NCI-H524 (cell line): ENCODE data around the gene ANKH.
"Not testable (repeated sequence)": the region's sequence is repeated elsewhere in the genome, so short reads cannot be mapped to it uniquely, and the experiment has no call there.

Source experiments
- DNase-seq, 2 experiments: peaks; one replicate each; lab custom pipeline; 2025; lab: John Stamatoyannopoulos, UW

The ANKH gene

DNA sequence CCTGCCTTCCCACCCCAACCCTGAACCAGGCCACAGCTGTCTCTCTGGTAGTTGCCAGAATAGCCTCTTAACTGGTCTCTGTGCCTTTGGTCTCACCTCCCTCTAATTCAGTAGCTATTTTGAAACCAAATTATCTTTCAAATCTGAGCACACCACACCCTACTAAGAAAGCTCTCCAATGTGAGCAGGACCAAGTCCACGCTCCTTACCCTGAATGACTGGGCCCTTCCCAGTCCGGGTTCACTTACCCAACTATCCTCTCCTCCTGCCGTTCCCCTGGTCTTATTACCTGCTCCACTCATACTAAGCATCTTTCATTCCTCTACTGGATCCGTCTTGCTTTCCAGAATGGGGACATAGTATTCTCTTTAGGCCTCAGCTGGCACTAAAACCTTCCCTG lies 16.8 kb downstream of the ANKH start:
- DNase-seq: no peak

DNA sequence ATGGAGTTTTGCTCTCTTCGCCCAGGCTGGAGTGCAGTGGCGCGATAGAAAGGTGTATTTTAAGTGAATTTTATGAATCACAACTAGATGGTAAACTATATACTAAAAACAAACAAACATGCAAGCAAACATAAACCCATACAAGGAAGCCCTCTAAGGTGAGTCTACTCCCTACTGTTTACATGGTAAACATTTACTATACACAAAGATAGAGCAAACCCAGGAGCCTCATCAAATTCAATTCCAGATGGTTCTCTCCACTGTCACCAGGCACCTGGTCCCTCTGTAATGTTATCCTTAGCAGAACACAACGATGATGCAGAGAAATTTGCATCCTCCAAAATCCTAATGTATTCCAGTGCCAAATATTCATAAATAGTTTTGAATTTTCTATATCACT lies 17.9 kb downstream of the ANKH start:
- no peak for DNase-seq

DNA sequence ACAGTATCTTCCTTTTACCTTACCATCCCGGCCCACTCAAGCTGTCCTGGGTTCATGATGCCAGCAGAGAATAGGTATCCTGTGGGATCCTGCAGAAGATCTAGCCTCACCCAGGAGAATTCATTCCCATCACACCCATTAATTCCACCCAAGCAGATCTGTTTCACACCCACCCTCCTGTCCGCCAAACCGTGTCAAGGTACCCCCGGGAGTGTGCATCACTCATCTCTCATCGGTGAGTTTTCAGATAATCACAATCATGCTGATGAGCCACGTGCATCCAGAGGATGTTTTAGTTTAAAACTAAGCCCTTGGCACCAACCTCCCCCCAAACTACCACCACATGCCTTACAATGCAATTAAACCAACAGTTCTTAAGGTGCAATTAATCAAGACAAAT lies 18.8 kb downstream of the ANKH start:
- no peak for DNase-seq

DNA sequence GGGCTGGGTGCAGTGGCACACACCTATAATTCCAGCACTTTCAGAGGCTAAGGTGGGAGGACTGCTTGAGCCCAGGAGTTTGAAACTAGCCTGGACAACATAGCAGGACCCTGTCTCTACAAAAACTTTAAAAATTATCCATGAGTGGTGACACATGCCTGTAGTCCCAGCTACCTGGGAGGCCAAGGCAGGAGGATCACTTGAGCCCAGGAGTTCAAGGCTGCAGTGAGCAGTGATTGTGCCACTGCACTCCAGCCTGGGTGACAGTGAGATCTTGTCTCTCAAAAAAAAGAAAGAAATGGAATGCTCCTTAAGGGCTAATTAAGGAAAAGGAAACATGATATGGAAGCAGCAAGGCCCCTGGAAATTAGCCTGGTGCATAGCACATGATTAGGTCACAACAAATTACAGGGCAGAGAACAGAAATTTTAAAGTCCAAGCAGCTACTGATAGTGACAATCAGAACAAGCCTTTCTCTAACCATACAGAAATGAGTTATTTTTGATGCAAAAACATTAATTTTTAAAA lies 19.5 kb downstream of the ANKH start:
- peak in 1 of 2 experiments; percentile 36 for DNase-seq

DNA sequence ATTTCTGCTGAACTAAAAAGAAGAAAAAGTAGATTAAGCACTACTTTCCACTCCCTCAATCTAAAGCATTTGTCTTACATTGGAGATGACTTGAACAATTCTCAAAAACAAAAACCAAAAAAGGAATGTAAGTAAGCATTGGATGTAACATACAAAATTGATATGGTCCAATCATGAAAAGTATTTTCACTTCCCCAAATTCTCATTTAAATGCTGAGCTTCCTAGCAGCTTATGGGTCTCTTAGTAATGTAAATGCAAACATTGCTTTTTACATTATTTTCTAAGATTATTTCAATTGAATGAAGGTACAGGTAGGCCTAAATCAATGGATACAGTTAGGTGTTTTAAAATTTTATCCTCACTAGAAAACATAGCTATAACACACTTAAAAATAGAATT lies 20.0 kb downstream of the ANKH start:
- no peak for DNase-seq

DNA sequence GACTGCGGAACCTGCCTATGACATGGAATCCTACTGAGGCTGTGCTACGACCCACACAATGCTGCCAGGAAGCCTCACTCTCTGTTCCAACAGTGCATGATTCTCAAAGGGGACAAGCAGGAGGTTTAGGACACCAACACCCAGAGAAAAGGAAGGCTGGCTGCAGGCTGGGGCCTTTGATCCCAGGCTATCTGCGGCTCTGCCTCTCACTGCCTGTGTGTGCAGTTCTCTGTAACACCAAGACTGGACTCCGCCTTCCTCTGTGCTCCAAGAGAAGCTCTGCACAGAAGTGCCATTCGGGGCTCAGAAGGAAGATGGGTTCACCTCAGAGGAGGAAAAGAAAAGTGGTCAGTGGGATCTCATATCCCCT lies 20.5 kb downstream of the ANKH start:
- DNase-seq: no peak

DNA sequence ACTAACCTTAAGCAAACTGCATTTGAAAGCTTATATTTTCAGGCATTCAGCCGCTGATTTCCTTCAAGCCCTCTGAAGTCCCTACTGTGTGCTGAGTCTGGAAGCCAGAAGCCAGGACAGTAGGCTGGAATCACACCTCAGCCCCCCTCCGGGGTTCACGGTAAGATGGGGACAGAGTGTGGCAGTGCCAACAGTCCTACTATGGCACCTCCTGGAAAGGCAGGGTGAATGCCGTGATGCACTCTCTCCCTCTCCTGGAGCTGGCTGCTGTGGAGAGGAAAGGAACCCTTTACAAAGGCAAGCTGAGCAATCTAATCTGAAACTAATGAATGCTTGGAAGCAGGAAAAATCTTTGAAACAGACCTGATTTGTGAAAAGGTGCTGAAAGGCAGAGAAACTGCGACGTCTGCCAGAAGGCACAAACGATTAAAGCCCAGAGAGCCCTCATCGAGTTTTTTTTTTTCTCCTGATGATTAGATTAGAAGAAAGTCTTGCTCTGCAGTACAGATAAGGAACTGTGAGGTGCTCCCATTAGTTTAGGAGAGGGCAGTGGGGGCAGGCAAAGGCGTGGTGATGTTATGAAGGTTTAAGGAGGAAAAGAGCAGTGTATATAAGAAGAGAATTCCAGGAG lies 21.0 kb downstream of the ANKH start:
- DNase-seq: no peak

DNA sequence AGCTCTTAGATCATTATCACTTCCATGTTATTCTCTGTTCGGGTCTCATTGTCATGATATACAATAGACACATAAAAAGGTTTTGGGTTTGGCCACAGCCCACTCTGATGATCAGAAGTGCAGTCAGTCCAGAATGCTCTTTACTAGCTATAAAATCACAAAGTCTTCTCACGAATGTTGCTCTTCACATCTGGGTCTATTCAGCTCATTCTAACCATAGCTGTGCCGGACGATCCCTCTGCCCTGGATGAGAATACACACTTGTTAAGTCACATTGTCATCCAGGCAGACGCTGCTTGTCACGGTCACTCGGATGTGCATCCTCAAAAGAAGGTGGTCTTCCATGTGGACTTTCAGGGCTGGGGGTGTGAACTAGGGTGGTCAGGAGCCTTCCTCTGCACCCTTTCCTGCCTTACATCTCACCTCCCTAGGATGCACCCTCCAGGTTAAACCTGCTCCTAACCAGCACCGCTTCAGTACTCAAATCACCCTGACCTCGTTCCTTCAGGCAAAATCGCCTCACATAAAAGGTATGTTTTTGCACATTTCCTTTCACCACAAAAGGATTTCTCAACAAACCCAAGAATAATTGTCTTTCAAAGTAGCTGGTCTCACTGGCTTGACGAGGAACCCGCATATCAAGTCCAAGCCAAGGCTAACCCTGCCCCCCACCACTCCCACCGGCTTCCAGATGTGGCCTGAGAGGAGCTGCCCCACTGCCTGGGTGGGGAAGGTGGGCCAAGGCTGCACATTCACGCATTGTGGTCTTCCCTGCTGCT lies 21.9 kb downstream of the ANKH start:
- no peak for DNase-seq

DNA sequence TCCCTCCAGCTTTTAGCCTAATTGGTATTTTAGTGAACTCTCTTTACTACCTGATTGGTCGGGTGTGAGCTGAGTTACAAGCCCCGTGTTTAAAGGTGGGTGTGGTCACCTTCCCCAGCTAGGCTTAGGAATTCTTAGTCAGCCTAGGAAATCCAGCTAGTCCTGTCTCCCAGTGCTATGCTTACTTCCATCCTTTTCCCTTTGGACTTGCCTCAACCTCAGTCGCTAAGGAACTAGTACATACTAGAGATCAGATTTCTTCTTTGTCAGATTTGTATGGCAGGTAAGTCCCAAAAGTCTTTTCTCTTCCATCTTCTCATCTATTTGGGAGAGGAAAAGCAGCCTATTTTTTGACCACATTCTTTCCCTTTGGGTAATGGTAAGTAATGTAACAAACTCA lies 22.6 kb downstream of the ANKH start:
- DNase-seq: not testable (repeated sequence)

DNA sequence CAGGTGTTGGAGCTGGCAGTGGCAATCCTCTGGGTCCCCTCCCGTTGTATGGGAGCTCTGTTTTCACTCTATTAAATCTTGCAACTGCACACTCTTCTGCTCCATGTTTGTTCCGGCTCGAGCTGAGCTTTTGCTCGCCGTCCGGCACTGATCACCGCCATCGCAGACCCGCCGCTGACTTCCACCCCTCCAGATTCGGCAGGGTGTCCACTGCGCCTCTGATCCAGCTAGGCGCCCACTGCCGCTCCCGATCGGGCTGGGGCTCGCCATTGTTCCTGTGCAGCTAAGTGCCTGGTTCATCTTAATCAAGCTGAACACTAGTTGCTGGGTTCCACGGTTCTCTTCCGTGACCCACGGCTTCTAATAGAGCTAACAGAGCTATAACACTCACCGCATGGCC lies 23.2 kb downstream of the ANKH start:
- DNase-seq: no peak

DNA sequence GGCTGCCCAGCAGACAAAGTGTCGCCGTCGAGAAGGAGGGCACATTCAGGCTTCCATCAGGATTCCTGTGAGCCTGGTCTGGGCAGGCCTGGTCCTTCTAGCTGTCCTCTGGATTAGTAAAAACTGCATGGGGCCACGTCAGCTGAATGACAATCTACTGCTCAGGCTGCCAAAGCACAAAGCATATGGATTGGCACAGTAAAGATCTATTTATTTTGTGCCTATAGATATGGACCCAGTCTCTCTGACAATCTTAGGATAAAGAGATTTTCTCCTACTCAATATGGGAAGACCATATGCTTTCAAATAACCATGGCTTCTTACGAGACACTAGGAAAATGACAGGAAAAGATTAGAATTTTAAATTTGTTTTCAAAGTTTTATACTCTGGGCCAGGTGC lies 24.1 kb downstream of the ANKH start:
- DNase-seq: peak in 1 of 2 experiments; percentile 73

DNA sequence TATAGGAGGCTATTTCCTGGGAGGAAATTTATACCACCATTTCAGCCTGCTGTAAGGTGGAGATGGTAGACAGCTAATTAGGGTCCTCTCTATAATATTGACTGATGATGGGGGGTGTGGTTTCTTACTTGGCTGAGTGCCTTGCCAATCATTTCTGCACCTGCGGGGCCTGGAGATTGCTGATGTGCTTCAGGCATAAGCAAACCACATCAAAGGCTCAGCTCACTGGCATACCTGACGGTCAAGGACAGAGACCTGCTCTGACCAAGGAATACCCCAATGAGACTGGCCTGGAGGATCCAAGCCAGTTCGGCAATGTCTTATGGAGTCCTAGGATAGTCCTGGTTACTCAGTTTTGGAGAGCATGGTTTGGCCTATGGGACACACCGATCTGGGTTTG lies 29.5 kb downstream of the ANKH start:
- DNase-seq: no peak

DNA sequence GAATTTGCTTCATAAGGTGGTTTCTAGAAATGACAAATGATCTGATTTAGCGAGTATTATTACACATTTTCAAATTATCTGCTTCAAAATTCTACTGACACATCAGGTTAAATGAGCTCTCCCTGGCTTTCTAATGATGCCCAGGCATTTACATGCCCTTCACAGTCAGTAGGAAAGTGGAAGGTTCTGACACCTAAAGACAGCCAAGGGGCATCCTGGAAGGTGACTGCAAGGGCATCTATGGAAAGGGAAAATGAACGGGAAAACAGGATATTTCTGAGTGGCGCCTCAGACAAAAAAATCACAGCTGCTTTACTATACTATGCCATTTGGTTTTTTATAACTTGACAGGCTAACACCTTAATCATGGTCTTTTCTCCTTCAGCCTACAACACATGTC lies 31.0 kb downstream of the ANKH start:
- no peak for DNase-seq

DNA sequence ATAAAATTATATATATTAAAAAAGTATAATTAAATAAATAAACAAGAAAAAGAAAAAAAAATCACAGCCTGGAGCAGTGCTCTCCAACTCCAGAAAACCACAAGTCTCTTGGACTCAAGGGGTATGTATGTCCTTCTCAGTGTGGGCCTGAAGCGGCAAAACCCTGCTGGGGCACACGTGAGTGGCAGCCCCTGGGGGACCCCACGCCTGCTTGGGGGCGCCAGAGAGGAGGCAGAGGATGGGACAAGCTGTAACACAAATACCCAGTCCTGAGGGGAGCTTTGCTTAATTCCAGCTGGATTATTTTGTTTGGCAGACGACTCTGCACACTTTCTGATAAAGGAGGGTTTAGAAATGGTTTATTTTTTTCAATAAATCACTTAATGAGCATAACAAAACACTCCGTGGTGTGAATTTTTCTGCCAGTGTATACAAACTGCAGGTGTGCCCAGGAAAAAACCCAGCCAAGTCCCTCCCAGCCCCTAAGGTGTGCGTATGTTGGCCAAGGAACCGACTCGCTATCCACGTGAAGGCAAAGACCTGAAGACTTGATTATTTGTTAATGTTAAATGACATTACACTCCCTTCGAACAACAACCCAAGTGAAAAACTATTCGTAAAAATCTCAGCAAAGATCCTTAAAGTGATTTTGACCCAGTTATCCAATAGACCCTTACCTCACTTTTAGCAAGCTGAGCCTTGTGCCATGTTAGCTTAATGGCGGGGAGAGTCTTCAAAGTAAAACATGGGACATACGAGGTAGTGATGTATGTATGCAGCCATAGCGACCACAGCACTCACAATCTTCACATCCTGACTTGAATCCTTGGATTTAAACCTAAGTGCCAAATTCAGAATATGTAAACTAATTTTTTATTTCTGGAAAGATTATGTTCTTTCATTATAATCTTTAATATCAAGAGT lies 32.9 kb downstream of the ANKH start:
- no peak for DNase-seq

DNA sequence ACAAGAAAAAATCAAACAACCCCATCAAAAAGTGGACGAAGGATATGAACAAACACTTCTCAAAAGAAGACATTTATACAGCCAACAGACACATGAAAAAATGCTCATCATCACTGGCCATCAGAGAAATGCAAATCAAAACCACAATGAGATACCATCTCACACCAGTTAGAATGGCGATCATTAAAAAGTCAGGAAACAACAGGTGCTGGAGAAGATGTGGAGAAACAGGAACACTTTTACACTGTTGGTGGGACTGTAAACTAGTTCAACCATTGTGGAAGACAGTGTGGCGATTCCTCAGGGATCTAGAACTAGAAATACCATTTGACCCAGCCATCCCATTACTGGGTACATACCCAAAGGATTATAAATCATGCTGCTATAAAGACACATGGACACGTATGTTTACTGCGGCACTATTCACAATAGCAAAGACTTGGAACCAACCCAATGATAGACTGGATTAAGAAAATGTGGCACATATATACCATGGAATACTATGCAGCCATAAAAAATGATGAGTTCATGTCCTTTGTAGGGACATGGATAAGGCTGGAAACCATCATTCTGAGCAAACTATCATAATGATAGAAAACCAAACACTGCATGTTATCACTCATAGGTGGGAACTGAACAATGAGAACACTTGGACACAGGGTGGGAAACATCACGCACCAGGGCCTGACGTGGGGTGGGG lies 34.0 kb downstream of the ANKH start:
- not testable (repeated sequence) for DNase-seq

DNA sequence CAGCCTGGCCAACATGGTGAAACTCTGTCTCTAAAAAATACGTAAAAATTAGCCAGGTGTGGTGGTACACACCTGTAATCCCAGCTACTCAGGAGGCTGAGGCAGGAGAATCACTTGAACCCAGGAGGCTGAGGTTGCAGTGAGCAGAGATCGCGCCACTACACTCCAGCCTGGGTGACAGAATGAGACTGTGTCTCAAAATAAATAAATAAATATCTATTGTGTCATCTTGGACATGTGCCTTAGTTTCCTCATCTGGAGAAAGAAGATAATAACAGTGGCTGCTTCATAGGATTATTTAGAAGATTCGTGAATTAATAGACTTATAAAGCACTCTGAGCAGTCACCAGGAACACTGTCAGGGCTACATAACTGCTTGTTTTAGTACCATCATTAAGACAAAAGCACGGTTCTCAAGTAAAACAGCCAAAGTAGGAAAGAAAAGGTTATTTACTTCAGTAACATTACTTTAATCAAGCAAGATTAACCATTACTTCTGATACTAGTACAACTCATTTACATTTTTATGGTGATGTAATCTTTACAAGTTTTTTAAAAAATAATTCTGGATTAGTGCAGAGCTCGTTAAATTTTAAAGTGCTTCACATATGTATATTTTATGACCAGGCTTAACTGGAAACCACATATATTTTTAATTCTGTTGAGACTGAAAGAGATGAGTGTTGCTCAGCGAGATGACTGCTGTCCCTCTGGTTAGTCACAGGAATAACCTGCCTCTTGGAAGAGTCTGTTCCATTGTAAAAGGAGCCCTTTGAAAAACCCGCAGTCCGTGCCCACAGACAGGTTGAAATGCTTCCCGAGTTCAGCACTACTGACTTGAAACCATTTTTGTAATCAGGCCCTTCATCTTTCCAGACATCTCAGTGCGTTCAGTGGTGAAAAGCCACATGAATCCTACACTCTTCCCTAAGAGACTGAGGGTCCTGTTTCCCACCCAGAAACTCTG lies 36.7 kb downstream of the ANKH start:
- peak in 1 of 2 experiments; percentile 57 for DNase-seq

DNA sequence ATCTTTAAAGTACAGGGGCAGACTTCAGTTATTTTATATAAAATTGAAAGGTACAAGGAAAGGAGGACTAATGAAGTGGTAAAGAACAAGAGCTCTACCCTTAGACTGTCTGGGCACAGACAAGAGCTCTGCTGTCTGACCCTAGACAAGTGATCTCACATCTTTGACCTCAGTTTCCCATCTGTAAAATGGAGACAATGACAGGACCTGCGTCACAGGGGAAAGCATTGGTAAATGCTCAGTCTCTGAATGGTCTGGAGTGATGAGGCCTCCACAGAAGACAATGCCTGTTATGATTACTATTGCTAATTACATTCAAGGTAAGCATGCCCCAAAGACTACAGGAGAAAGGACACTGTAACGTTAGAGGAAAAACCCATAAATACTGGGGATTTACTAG lies 37.5 kb downstream of the ANKH start:
- DNase-seq: no peak

DNA sequence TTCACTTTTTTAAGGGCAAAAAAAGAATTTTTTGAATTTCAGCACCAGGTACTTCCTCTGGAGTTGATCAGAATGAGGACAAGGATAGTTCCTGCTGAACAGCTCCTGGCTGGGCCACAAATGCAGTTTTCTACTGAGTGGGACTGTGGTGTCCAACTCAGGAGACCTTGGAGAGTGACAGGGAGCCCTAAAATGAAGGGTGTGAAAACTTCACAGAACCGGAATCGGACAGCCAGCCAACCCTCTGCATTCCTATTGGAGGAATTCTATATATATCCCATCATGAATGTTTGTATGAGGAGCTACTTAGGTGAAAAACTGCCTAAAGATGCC lies 40.6 kb downstream of the ANKH start:
- no peak for DNase-seq

DNA sequence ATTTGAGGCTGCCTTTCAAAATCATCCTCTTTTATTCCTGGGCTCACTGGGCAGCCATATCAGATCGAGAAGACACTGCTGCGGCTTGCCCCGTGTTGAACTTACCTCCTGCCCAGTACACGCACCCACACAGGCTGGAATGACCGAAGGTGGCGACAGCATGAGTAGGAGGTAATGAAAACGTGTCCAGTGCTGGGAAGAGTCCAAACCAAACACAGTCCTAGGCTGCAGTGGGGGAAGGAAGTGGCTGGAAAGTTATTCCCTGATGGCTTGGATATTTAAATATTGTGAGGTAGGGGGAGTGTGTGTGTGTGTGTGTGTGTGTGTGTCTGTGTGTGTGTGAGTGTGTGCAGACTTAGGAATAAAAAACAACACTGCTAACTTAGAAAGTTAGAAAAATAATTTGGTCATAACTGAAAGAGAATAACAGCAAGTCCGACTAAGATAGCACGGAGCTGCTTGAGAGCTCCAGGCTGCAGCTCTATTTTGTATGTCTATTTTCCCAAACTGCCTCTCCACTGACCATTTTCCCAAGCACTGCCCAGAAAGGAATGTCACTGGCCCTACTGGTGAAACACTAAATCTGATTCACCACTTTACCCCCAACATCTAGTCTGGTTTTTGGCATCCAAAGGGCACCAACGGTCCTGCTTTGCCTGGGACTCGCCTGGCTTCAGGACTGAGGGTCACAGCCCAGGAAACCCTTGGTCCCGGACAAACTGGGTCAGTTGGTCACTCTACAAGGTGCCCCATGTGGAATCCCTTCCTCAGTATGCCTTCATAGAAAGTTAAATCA lies 41.2 kb downstream of the ANKH start:
- DNase-seq: no peak

DNA sequence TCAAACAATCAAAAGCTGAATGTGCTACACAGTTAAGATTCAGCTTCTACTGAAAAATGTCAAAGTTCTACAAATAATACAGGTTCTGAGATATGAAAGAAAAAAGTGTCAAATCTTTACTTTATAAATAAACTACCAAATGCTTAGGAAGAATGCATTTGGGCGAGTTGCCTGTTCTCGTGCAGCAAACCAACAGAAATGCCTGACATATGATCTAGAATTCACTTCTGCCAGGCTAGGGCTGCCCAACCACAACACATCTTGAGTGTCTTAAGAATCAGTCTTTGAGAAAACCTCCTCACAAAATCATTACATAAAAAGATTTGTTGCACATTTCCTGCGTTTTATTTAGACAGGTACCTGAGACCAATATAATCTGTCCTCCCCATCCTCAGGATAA lies 42.2 kb downstream of the ANKH start:
- DNase-seq: no peak
